ENCODE results near the gene FBLN1.

DNA sequence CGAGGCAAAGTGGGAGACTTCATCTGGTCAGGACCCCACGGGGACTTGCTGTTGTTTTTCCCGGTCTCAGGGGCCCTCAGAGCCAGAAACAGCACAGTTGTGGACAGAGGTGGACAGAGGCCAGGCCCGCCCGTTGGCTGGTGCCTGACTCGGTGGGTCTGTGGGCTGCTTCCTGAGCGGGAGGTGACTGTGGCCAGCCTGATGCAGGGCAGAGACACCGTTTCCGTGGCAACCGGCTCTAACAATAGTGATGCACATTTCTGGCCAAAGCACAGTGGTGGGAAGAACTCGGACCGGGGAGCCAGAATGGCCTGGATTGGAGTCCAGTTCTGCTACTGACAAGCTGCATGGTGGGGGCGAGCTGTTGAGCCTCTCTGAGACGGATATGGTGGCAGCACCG is 110.3 kb downstream of the FBLN1 start:
- TF ChIP-seq, protein P1, sequence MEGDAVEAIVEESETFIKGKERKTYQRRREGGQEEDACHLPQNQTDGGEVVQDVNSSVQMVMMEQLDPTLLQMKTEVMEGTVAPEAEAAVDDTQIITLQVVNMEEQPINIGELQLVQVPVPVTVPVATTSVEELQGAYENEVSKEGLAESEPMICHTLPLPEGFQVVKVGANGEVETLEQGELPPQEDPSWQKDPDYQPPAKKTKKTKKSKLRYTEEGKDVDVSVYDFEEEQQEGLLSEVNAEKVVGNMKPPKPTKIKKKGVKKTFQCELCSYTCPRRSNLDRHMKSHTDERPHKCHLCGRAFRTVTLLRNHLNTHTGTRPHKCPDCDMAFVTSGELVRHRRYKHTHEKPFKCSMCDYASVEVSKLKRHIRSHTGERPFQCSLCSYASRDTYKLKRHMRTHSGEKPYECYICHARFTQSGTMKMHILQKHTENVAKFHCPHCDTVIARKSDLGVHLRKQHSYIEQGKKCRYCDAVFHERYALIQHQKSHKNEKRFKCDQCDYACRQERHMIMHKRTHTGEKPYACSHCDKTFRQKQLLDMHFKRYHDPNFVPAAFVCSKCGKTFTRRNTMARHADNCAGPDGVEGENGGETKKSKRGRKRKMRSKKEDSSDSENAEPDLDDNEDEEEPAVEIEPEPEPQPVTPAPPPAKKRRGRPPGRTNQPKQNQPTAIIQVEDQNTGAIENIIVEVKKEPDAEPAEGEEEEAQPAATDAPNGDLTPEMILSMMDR (conservative IDR thresholded peaks at IDR 0.05) = no peak
- no peak for TF ChIP-seq EZH2 (IDR thresholded peaks at IDR 0.05; ENCODE audit: low read depth)

Data from PC-9 (cell line).